ENCODE data around the gene PRKACG.

The PRKACG gene

DNA sequence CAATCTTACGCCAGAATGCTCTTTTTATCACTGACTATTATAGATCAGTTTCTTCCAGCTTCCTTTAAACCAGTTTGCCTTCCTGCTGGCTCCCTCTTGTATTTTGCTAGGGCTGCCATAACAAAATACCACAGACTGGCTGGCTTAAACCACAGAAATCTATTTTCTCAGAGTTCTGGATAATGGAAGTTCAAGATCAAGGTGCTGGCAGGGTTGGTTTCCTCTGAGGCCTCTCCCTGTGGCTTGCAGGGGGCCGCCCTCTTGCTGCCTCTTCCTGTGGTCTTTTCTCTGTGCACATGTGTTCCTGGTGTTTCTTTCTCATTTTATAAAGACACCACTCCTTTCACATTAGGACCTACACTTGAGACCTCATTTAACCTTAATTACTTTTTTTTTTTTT is 14.8 kb upstream of the PRKACG start:
- TF ChIP-seq CTCF (IDR thresholded peaks at IDR 0.05; ENCODE audit: low read depth, low read length) = no peak
- H3K4me3 ChIP-seq (replicated peaks in 1 of 2; ENCODE audit: low read depth in 2 of 2, low read length in 2 of 2) = no peak overlapping the region
- DNase-seq (ENCODE audit: low read depth in 2 of 2) = no peak

- no peak overlapping the region for H3K4me3 ChIP-seq (replicated peaks in 1 of 2; ENCODE audit: low read depth in 2 of 2, low read length in 2 of 2)
- peak; percentile 79 for TF ChIP-seq CTCF (IDR thresholded peaks at IDR 0.05; ENCODE audit: low read depth, low read length)
- DNase-seq (ENCODE audit: low read depth in 2 of 2) = peak; percentile 57 to 68
These were observed 13.6 kb upstream of the PRKACG start for GRCh38 chr9:69027355-69028097.

DNA sequence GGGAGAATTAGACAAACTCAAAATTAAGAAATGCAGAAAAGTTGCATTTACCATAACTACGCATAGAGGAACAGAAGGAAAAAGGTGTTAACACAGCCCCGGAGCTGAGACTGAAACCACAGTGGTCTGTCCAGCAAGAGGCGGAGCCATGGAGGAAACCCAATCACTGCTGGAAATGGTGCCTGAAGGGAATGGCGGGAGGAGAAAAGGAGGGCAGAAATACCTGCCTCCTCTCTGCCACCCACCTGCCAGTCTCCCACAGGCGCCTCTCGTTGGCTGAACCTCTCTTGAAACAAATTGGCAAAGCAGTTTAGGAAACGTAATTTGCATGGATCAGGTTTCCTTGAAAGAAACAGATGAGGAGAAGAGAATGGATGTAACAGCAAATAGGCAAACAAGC is 9.7 kb upstream of the PRKACG start:
- H3K4me3 ChIP-seq (replicated peaks in 1 of 2; ENCODE audit: low read depth in 2 of 2, low read length in 2 of 2) = no peak overlapping the region
- no peak for TF ChIP-seq CTCF (IDR thresholded peaks at IDR 0.05; ENCODE audit: low read depth, low read length)
- no peak for DNase-seq (ENCODE audit: low read depth in 2 of 2)

DNA sequence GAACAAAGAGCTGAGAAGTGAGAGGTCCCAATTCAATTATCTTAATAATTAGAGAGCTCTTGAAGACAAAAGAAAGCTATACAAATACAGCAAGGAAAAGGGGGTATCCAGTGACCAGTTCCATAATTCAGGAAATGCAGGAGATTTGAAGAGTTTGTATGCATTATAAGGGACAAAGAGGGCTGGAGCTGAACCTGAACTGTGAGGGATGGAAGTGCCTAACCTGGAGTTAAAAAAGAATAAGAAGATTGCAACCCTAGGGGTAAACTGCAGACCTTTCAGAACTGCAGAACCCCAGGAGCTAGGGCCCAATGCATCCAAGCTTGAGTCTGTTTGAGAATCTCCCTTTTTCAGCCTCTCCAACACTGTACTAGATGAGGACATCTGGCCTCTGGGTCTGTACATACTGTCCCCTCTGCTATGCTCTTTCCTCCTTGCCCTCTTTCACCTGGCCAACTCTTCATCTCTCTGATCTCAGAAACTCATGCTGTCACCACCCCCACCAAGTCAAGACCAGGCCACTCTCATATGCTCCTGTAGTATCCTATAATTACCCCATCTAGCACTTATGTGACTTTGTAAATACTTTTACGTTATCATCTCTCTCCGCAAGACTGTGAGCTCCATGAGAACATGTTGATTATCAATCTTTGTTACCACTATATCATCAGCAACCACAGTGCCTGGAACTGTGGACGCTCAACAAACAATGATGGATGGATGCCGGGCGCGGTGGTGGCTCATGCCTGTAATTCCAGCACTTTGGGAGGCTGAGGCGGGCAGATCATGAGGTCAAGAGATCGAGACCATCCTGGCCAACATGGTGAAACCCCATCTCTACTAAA is 6.6 kb upstream of the PRKACG start:
- TF ChIP-seq CTCF (IDR thresholded peaks at IDR 0.05; ENCODE audit: low read depth, low read length) = no peak
- no peak overlapping the region for H3K4me3 ChIP-seq (replicated peaks in 1 of 2; ENCODE audit: low read depth in 2 of 2, low read length in 2 of 2)
- DNase-seq (ENCODE audit: low read depth in 2 of 2) = no peak

DNA sequence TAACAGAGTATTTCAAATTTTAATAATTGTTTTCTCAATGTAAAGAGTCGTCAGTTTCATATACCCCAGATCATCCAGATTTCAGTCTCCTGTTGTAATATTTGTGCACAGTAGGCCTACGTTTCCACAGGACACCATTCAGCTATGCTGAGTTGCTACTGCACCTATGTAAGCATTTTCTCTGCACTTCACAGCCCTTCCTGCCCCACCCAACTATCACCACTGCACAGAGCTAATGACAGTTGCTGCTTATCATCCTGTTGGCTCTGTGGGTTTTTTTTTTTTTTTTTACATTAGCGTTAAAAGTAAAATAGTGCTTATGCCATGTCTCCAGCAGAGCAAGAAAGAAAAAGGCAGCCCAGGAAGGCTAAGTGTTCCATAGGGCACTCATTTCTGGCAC is 5.9 kb upstream of the PRKACG start:
- no peak overlapping the region for H3K4me3 ChIP-seq (replicated peaks in 1 of 2; ENCODE audit: low read depth in 2 of 2, low read length in 2 of 2)
- DNase-seq (ENCODE audit: low read depth in 2 of 2) = no peak
- TF ChIP-seq CTCF (IDR thresholded peaks at IDR 0.05; ENCODE audit: low read depth, low read length) = no peak

DNA sequence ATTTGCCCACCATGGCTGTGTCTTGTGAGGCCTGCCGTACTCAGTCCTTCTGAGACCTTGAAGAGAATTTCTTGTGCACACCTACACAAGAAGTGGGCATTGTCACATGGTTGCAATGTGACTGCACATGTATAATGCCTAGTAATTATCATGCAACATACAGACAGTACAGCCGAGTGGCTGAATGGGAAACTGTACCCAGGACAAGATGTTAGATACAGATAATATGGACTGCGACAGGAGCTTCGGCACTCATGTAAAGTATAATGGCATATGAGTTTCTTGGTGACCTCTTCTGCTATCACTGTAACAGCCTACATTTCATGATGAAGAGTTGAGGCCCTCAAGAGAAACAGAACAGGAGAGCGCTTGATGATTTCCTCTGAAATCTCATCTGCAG is 4.8 kb upstream of the PRKACG start:
- H3K4me3 ChIP-seq (replicated peaks in 1 of 2; ENCODE audit: low read depth in 2 of 2, low read length in 2 of 2) = no peak overlapping the region
- DNase-seq (ENCODE audit: low read depth in 2 of 2) = no peak
- no peak for TF ChIP-seq CTCF (IDR thresholded peaks at IDR 0.05; ENCODE audit: low read depth, low read length)

Data from cardiac fibroblast (primary cell).